GM23338 (cell line): ENCODE measurements around the gene EIF3B.

Source experiments
- EZH2phosphoT487 ChIP-seq: fragments of 200-600 bp; sonication (generic); IDR thresholded peaks from one replicate; pipeline ENCODE4 v1.8.1; 2018; ENCODE audit warnings: antibody characterized with exemption; ENCODE audit not compliant: unreplicated experiment
- POLR2AphosphoS5 ChIP-seq: IDR thresholded peaks from 2 replicates; pipeline ENCODE4 v1.6.1; 2016; ENCODE audit warnings: antibody characterized with exemption, low read depth
- TF ChIP-seq, protein P1 (sequence below), 2 experiments: fragments of 200-600 bp in 1 of 2; sonication (generic) in 1 of 2; conservative IDR thresholded peaks; 2 replicates each; pipeline versions ENCODE4 v1.5.1 to v1.6.1; 2016 to 2017; ENCODE audit warnings: antibody characterized with exemption in 2 of 2, low read depth in 2 of 2, mild to moderate bottlenecking in 2 of 2, moderate library complexity in 1 of 2
- TF ChIP-seq, protein P2 (sequence below): IDR thresholded peaks from one replicate; pipeline ENCODE4 v1.6.1; 2018; ENCODE audit warnings: antibody characterized with exemption; ENCODE audit not compliant: unreplicated experiment

DNA sequence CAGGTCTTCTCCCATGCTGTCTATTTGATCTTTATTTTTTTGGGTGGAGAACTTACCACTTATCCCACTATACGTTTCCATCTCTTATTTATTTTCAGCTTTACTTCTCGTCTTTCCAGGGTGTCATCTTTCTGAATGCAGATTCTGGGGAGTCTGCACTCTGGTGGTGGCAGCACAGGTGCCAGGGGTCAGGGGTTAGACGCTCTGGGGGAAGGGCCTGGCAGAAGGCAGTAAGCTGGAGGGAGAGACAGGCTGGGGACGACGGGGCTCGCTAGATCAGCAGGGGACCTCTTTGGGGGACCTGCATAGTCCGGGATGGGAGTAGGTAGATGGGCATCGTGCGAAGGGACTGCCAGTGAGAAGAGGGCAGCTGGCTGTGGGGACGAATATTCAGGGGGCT, 71.1 kb downstream of the EIF3B start:
- TF ChIP-seq, protein P1, sequence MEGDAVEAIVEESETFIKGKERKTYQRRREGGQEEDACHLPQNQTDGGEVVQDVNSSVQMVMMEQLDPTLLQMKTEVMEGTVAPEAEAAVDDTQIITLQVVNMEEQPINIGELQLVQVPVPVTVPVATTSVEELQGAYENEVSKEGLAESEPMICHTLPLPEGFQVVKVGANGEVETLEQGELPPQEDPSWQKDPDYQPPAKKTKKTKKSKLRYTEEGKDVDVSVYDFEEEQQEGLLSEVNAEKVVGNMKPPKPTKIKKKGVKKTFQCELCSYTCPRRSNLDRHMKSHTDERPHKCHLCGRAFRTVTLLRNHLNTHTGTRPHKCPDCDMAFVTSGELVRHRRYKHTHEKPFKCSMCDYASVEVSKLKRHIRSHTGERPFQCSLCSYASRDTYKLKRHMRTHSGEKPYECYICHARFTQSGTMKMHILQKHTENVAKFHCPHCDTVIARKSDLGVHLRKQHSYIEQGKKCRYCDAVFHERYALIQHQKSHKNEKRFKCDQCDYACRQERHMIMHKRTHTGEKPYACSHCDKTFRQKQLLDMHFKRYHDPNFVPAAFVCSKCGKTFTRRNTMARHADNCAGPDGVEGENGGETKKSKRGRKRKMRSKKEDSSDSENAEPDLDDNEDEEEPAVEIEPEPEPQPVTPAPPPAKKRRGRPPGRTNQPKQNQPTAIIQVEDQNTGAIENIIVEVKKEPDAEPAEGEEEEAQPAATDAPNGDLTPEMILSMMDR (conservative IDR thresholded peaks at IDR 0.05; ENCODE audit: low read depth in 2 of 2): no peak
- TF ChIP-seq EZH2phosphoT487: no peak
- TF ChIP-seq, protein P2, sequence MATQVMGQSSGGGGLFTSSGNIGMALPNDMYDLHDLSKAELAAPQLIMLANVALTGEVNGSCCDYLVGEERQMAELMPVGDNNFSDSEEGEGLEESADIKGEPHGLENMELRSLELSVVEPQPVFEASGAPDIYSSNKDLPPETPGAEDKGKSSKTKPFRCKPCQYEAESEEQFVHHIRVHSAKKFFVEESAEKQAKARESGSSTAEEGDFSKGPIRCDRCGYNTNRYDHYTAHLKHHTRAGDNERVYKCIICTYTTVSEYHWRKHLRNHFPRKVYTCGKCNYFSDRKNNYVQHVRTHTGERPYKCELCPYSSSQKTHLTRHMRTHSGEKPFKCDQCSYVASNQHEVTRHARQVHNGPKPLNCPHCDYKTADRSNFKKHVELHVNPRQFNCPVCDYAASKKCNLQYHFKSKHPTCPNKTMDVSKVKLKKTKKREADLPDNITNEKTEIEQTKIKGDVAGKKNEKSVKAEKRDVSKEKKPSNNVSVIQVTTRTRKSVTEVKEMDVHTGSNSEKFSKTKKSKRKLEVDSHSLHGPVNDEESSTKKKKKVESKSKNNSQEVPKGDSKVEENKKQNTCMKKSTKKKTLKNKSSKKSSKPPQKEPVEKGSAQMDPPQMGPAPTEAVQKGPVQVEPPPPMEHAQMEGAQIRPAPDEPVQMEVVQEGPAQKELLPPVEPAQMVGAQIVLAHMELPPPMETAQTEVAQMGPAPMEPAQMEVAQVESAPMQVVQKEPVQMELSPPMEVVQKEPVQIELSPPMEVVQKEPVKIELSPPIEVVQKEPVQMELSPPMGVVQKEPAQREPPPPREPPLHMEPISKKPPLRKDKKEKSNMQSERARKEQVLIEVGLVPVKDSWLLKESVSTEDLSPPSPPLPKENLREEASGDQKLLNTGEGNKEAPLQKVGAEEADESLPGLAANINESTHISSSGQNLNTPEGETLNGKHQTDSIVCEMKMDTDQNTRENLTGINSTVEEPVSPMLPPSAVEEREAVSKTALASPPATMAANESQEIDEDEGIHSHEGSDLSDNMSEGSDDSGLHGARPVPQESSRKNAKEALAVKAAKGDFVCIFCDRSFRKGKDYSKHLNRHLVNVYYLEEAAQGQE: no peak
- TF ChIP-seq POLR2AphosphoS5: no peak
